ENCODE data around the gene NCR3LG1.

- TF ChIP-seq CTCF (IDR thresholded peaks at IDR 0.05; ENCODE audit: insufficient read depth, low read length) (no peak), REST (IDR thresholded peaks at IDR 0.05; ENCODE audit: insufficient replicate concordance, low read depth) (no peak), POLR2AphosphoS5 (IDR thresholded peaks at IDR 0.05; ENCODE audit: low read depth) (no peak)
Measured at GRCh38 chr11:17375547-17375946, 23.9 kb downstream of the NCR3LG1 start.
